Measurements from ENCODE around the gene RND2.

Gene RND2

DNA sequence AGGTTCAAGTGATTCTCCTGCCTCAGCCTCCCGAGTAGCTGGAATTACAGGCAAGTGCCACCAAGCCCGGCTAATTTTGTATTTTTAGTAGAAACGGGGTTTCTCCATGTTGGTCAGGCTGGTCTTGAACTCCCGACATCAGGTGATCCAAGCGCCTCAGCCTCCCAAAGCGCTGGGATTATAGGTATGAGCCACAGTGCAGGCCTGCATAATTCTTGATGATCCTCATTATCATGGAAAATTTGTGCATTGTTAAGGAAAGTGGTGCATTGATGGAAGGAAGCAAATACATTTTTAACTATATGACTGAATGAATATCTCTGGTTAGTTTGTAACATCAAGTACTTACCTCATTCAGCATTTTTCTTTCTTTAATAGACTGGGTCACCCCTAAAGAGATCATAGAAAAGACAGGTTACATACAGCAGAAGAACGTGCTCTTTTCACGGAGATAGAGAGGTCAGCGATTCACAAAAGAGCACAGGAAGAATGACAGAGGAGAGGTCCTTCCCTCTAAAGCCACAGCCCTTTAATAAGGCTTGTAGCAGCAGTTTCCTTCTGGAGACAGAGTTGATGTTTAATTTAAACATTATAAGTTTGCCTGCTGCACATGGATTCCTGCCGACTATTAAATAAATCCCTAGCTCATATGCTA is 38.1 kb downstream of the RND2 start:
- H3K27ac Mint-ChIP-seq = no peak overlapping the region
- DNase-seq (ENCODE audit: low spot score) = no peak
- peaks cover 25% of the 10 kb centered on the region for H3K36me3 Mint-ChIP-seq (ENCODE audit: low read depth)
- no peaks in the 10 kb centered on the region for H3K9me3 Mint-ChIP-seq
- H3K27me3 Mint-ChIP-seq (ENCODE audit: low read depth) = no peaks in the 10 kb centered on the region
- H3K4me3 Mint-ChIP-seq = no peak overlapping the region
- H3K4me1 Mint-ChIP-seq (ENCODE audit: low read depth) = no peaks in the 10 kb centered on the region

DNA sequence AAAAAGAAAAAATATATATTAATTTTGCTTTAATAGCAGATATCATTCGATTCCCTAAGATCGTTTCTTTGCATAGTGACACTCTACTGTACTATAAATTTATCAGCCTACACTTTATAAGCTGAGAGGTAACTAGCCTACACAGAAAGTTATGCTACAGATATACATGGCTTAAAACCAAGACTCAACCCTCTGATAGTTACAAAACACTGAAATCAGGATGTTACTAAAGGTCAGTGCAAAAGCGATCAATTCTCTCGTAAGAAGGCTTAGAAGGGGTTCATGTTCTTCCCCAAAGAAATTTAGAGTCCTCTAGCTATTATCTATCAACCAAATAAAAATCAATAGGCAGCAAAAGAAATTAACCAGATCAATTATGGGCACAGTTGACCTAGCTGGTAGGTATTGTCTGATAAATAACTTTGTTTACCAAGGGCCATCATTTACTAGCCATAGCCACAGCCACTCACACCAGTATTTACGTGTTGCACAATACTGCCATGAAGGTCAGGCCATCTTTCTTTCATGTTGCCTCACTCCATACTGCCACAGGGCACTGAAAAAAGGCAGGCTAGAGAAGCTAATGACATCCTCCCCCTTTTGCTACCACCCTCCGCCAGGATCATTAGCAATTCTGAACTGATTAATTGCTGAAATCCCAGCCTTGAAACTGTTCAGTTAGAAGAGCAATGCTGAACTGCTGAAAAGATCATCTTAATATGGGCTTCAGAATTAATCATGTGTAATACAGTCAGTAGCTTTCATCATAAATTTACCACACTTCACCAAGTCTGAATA is 43.7 kb downstream of the RND2 start:
- H3K27ac Mint-ChIP-seq = no peak overlapping the region
- peaks cover 27% of the 10 kb centered on the region for H3K36me3 Mint-ChIP-seq (ENCODE audit: low read depth)
- no peak for DNase-seq (ENCODE audit: low spot score)
- H3K27me3 Mint-ChIP-seq (ENCODE audit: low read depth) = no peaks in the 10 kb centered on the region
- no peaks in the 10 kb centered on the region for H3K4me1 Mint-ChIP-seq (ENCODE audit: low read depth)
- no peak overlapping the region for H3K4me3 Mint-ChIP-seq
- H3K9me3 Mint-ChIP-seq = no peaks in the 10 kb centered on the region

DNA sequence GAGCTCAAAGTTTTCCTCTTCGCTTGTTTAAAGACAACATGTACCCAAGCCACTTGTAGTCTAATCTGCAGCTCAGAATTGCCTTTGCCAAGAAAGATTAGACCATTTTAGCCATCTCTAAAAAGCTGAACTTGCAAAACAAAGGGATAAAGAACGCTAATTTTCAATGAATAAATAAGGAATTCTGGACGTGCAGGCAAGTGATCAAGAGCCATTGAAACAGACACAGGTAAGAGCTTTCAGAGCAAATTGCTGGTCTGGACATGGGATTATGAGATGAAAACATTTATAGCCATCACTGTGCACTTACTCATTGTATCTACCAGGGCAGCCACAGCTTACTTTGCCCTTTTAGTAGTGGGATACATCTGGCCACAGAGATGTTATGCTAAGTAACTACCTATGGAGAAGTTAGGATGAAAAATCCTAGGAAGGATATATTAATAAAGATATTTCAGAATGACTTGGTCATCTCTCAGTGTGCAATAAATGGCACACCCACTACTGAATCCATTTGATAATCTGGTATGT is 44.4 kb downstream of the RND2 start:
- Mint-ChIP-seq H3K36me3 (ENCODE audit: low read depth) (peaks cover 29% of the 10 kb centered on the region), H3K27ac (no peak overlapping the region), H3K4me3 (no peak overlapping the region), H3K27me3 (ENCODE audit: low read depth) (no peaks in the 10 kb centered on the region), H3K9me3 (no peaks in the 10 kb centered on the region), H3K4me1 (ENCODE audit: low read depth) (no peaks in the 10 kb centered on the region)
- DNase-seq (ENCODE audit: low spot score) = no peak

DNA sequence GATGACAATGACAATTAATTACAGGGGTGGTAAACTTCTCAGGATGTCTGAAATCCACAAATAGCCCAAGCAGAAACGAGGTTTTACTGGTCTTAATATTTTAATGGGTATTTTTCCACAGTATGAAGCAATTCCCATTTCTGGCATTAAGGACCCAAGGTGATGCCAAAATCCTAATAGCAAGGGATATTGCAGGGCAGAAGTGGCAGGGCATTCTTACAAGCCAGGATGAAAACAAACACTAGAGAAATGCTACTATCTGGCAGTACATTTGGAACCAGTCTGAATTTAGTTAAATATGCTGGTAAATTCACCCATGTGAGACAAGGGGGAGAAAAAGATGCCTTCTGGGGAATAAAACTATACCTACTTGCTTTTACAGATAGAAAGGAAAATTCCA is 45.2 kb downstream of the RND2 start:
- no peaks in the 10 kb centered on the region for H3K9me3 Mint-ChIP-seq
- DNase-seq (ENCODE audit: low spot score) = no peak
- H3K4me1 Mint-ChIP-seq (ENCODE audit: low read depth) = no peaks in the 10 kb centered on the region
- no peak overlapping the region for H3K27ac Mint-ChIP-seq
- no peaks in the 10 kb centered on the region for H3K27me3 Mint-ChIP-seq (ENCODE audit: low read depth)
- H3K4me3 Mint-ChIP-seq = no peak overlapping the region
- H3K36me3 Mint-ChIP-seq (ENCODE audit: low read depth) = peaks cover 33% of the 10 kb centered on the region

DNA sequence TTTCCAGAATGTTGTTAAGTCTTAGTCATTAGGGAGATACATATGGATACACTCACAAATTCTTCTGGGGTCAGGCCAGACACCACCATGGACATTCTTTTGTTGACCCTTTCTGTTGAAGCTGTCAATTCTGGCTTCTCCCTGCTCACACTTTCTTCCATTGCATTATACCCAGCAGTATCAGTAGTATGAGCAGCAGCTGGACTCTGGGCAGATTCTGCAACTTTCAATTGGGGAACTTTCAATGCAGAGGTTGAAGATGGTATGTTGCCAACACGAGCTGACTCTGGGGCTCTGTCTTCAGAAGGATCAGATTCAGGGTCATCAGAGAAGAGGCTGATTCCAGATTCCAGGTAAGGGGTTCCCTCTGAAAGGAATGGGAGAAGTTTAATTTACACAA is 45.8 kb downstream of the RND2 start:
- Mint-ChIP-seq H3K27me3 (ENCODE audit: low read depth) (no peaks in the 10 kb centered on the region), H3K36me3 (ENCODE audit: low read depth) (peaks cover 31% of the 10 kb centered on the region), H3K27ac (no peak overlapping the region), H3K9me3 (no peaks in the 10 kb centered on the region), H3K4me3 (no peak overlapping the region), H3K4me1 (ENCODE audit: low read depth) (no peaks in the 10 kb centered on the region)
- DNase-seq (ENCODE audit: low spot score) = no peak

DNA sequence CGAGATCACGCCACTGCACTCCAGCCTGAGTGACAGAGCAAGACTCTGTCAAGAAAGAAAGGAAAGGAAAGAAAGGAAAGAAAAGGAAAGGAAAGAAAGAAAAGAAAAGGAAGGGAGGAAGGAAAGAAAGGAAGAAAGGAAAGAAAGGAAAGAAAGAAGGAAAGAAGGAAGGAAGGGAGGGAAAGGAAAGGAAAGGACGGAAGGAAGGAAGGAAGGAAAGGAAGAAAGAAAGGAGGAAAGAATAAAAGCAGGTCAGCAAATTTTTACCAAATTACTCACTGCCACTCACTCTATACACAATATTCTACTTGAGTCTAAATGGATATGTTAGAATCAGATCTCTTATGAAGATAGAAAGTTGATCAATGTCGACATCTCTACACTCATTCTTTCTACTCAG is 49.8 kb downstream of the RND2 start:
- no peaks in the 10 kb centered on the region for H3K27me3 Mint-ChIP-seq (ENCODE audit: low read depth)
- H3K4me3 Mint-ChIP-seq = no peak overlapping the region
- peaks cover 39% of the 10 kb centered on the region for H3K36me3 Mint-ChIP-seq (ENCODE audit: low read depth)
- DNase-seq (ENCODE audit: low spot score) = no peak
- H3K9me3 Mint-ChIP-seq = no peaks in the 10 kb centered on the region
- H3K27ac Mint-ChIP-seq = peak overlapping the region; percentile 47
- H3K4me1 Mint-ChIP-seq (ENCODE audit: low read depth) = no peaks in the 10 kb centered on the region

DNA sequence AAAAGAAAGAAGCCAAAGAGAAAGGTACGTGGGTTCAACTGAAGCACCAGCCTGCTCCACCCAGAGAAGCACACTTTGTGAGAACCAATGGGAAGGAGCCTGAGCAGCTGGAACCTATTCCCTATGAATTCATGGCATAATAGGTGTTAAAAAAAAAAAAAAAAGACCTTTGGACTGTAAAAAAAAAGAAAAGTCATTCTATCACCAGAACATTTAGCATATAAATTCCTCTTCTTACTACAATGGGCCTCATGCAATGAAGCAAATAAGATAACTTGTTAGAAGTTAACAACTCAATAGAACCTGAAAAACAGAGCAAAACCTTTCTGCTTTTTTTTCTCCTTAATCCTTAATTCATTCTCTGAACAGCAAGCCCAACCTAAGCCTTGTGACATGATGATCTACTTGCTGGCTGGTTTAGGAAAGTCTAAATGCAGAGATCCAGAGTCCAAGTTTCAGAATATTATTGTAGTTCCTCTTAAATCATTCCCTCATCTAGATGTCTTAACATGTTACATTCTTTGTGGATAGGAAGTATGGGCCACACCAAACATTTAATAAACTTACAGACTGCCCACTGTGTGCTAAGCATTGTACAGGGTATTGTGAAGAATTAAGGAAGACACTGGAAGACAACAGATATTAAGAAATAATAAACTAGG is 54.7 kb downstream of the RND2 start:
- Mint-ChIP-seq H3K36me3 (ENCODE audit: low read depth) (peaks cover 24% of the 10 kb centered on the region), H3K27ac (no peak overlapping the region), H3K4me1 (ENCODE audit: low read depth) (no peaks in the 10 kb centered on the region), H3K4me3 (no peak overlapping the region), H3K27me3 (ENCODE audit: low read depth) (no peaks in the 10 kb centered on the region), H3K9me3 (no peaks in the 10 kb centered on the region)
- no peak for DNase-seq (ENCODE audit: low spot score)

Measured in T-helper 2 cell treated with Interferon-gamma antibody and Interleukin-4, amounts not matched to agents 5 μg/mL and 100 μg/mL, for 36 hours (primary cell).